Measurements from ENCODE around the gene TSPAN9. TPM values are rescaled to one million over a fixed set of nuclear protein-coding genes. Genes with fewer than 3 reads are reported as not detected.

TSPAN9 gene
- polyA plus RNA-seq, 2 of the 4 experiments (the other 2 are of a cell fraction) = 12.4 to 16.1 TPM

DNA sequence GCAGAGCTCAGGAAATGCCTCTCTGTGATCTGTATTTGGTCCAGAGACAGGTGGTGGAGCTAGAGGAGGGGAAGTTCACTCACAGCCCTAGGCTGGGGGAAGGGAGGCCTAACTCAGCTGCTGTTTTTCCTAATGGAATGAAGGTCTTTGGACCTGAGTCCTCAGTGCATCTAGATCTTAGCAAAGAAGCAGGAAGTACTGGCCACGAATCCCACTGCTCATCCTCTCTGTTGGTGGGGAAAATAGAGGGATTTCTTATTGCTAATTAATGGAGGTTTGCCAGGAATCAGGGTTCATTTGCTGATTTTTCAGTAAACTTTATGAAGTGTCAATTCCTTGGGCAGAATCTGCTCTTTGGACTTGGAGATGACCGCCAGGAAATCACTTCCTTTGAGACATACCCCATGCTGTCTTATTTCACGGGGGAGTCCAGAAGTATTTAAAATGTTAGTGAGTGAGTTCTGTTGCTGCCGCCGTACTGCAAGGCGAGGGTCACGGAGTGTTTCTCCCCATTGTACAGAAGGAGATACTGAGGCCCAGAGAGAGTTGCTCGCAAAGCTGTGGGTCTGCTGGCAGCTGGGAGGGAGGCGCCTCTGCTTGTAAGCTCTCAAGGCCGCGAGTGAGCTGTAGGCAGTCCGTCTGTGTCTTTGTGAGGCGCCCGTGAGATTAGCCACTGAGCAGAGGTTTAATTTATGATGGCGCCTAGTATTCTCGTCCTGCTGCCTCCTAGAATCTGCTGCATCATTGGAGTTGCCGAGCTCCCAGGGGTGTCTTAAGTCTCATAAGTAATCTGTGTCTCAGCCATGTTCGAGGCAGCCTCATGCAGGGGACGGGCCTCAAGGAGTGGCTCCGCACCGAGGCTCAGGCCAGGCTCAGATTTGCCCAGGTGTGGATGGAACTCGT, 88.2 kb downstream of the TSPAN9 start:
- CTCF ChIA-PET = interaction anchor here (1.3 to 8.5 kb wide), 6 partner anchors 9 to 110 kb away, joined by 3 to 53 read pairs (median 27); no protein-coding TSS in a partner anchor
- Histone ChIP-seq H3K9me3 (no peaks in the 10 kb centered on the region), H3K4me3 (no peak overlapping the region), H3K4me2 (no peak overlapping the region), H3K4me1 (peaks cover 26% of the 10 kb centered on the region), H3K27ac (no peak overlapping the region; a peak in 2 of 6 replicates)
- TF ChIP-seq RFX5 (IDR thresholded peaks at IDR 0.05) (no peak), GATA3 (IDR thresholded peaks at IDR 0.05; ENCODE audit: borderline replicate concordance) (no peak), CEBPB (IDR thresholded peaks at IDR 0.05) (no peak), HEYL (CRISPR knock-in tag; IDR thresholded peaks at IDR 0.05) (no peak), CHD4 (IDR thresholded peaks at IDR 0.05; ENCODE audit: borderline replicate concordance) (no peak), POLR2AphosphoS2 (conservative IDR thresholded peaks at IDR 0.05; ENCODE audit: low read length) (no peak)
- TF ChIP-seq, protein P1, sequence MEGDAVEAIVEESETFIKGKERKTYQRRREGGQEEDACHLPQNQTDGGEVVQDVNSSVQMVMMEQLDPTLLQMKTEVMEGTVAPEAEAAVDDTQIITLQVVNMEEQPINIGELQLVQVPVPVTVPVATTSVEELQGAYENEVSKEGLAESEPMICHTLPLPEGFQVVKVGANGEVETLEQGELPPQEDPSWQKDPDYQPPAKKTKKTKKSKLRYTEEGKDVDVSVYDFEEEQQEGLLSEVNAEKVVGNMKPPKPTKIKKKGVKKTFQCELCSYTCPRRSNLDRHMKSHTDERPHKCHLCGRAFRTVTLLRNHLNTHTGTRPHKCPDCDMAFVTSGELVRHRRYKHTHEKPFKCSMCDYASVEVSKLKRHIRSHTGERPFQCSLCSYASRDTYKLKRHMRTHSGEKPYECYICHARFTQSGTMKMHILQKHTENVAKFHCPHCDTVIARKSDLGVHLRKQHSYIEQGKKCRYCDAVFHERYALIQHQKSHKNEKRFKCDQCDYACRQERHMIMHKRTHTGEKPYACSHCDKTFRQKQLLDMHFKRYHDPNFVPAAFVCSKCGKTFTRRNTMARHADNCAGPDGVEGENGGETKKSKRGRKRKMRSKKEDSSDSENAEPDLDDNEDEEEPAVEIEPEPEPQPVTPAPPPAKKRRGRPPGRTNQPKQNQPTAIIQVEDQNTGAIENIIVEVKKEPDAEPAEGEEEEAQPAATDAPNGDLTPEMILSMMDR (IDR thresholded peaks at IDR 0.05) = no peak
- TF ChIP-seq, protein P2, sequence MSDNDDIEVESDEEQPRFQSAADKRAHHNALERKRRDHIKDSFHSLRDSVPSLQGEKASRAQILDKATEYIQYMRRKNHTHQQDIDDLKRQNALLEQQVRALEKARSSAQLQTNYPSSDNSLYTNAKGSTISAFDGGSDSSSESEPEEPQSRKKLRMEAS (IDR thresholded peaks at IDR 0.05) = no peak
- TF ChIP-seq, protein P3, sequence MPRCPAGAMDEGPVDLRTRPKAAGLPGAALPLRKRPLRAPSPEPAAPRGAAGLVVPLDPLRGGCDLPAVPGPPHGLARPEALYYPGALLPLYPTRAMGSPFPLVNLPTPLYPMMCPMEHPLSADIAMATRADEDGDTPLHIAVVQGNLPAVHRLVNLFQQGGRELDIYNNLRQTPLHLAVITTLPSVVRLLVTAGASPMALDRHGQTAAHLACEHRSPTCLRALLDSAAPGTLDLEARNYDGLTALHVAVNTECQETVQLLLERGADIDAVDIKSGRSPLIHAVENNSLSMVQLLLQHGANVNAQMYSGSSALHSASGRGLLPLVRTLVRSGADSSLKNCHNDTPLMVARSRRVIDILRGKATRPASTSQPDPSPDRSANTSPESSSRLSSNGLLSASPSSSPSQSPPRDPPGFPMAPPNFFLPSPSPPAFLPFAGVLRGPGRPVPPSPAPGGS (IDR thresholded peaks at IDR 0.05) = no peak
- TF ChIP-seq, protein P4, sequence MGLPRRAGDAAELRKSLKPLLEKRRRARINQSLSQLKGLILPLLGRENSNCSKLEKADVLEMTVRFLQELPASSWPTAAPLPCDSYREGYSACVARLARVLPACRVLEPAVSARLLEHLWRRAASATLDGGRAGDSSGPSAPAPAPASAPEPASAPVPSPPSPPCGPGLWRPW (IDR thresholded peaks at IDR 0.05) = no peak
- POLR2A ChIA-PET = no interaction called here
- FAIRE-seq (no peak), DNase-seq (ENCODE audit: low read depth in 1 of 2, low spot score in 1 of 2) (no peak), ATAC-seq (no peak)
- whole genome bisulfite sequencing (ENCODE audit: missing lambda C conversion rate) = 92% methylated on average over 22 of the region's 22 CpGs

DNA sequence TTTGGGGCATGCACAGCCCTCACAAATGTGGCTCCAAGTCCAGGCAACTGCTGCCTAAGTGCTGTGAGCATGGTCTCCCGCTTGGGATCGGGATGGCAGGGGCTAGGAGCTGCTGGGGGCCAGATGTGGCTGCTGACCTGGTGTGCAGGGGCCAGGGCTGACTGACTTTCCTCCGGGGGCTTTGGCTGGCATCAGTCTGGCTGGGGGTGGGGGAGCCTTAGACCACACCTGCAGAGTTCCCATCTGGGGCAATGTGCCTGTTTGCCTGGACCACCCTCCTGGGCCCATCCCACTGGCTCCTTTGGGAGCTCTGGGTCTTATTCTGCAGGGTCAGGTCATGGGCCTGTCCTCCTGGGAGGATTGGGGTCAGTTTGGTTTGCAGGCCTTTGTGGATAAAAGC, 90.5 kb downstream of the TSPAN9 start:
- no peak for DNase-seq (ENCODE audit: low read depth in 1 of 2, low spot score in 1 of 2)
- TF ChIP-seq NFE2L2 (conservative IDR thresholded peaks at IDR 0.05; ENCODE audit: low read length) (no peak), CHD2 (IDR thresholded peaks at IDR 0.05; ENCODE audit: low read length, partially characterized antibody) (no peak), ZFP36 (IDR thresholded peaks at IDR 0.05; ENCODE audit: borderline replicate concordance, partially characterized antibody) (no peak), TP53 (CRISPR knock-in tag; IDR thresholded peaks at IDR 0.05) (no peak), RAD21 (conservative IDR thresholded peaks at IDR 0.05 in 1 of 2, IDR thresholded peaks at IDR 0.05 in 1 of 2) (no peak), SMC3 (IDR thresholded peaks at IDR 0.05) (no peak), GATA3 (IDR thresholded peaks at IDR 0.05; ENCODE audit: borderline replicate concordance) (no peak), HEYL (CRISPR knock-in tag; IDR thresholded peaks at IDR 0.05) (no peak), CHD4 (IDR thresholded peaks at IDR 0.05; ENCODE audit: borderline replicate concordance) (no peak), RFX5 (IDR thresholded peaks at IDR 0.05) (no peak), ZC3H11A (IDR thresholded peaks at IDR 0.05) (no peak)

More for the DNA sequence above, 90.5 kb downstream of the TSPAN9 start:
- ChIA-PET POLR2A (no interaction called here), CTCF (interaction anchor here (0.6 to 8.5 kb wide), 14 partner anchors 13 to 1690 kb away, joined by 3 to 53 read pairs (median 4); no protein-coding TSS in a partner anchor)
- peaks cover 44% of the 10 kb centered on the region for H3K4me1 ChIP-seq
- no peak overlapping the region for H3K4me3 ChIP-seq
- H3K27ac ChIP-seq = peak overlapping the region; percentile 64 to 87; a peak in 5 of 6 replicates
- 96% methylated on average over 2 of the region's 3 CpGs for WGBS (ENCODE audit: missing lambda C conversion rate)
- no peak for ATAC-seq
- no peaks in the 10 kb centered on the region for H3K9me3 ChIP-seq
- peak overlapping the region; percentile 81; the same call in 2 of the 3 replicates for H3K4me2 ChIP-seq
- no peak for FAIRE-seq
